K562 (cell line): Measurements from ENCODE around the gene SRD5A1. TPM values are rescaled to one million over a fixed set of nuclear protein-coding genes. Genes with fewer than 3 reads are reported as not detected.

Experiments used
- BCOR ChIP-seq: fragments of 450-650 bp; IDR thresholded peaks from 2 replicates; pipeline ENCODE4 v1.6.1; 2016
- C11orf30 ChIP-seq: fragments of 450-650 bp; IDR thresholded peaks from 2 replicates; pipeline ENCODE4 v1.6.1; 2016; ENCODE audit warnings: low read depth, mild to moderate bottlenecking
- FOXA3 ChIP-seq, 2 experiments: fragments of 450-650 bp in 1 of 2; sonication (generic) in 1 of 2; formaldehyde crosslinking; IDR thresholded peaks in 1 of 2; conservative IDR thresholded peaks in 1 of 2; 2 replicates each; pipeline versions ENCODE4 v1.4.0 to v1.8.0; 2020 to 2022; ENCODE audit warnings: mild to moderate bottlenecking in 2 of 2, missing genetic modification reagents in 1 of 2
- HDAC1 ChIP-seq, 2 experiments: fragments of 450-650 bp; IDR thresholded peaks; 2 replicates each; pipeline ENCODE4 v1.6.1; 2016 to 2017; ENCODE audit warnings: inconsistent platforms in 1 of 2, mild to moderate bottlenecking in 1 of 2, moderate library complexity in 1 of 2
- ID3 ChIP-seq, 2 experiments: fragments of 250-450 bp in 1 of 2; fragments of 450-650 bp in 1 of 2; sonication (Bioruptor Pico) in 1 of 2; IDR thresholded peaks; 2 replicates each; pipeline versions ENCODE4 v1.6.1 to v1.8.0; 2016 to 2021; ENCODE audit warnings: mild to moderate bottlenecking in 2 of 2, moderate library complexity in 2 of 2, missing compliant biosample characterization in 1 of 2, missing genetic modification characterization in 1 of 2
- MEF2A ChIP-seq: IDR thresholded peaks from 2 replicates; pipeline ENCODE4 v1.6.1; 2011; ENCODE audit warnings: low read depth, mild to moderate bottlenecking, low read length, moderate library complexity; ENCODE audit not compliant: control insufficient read depth
- NFE2 ChIP-seq: IDR thresholded peaks from 2 replicates; pipeline ENCODE4 v1.6.1; 2014; ENCODE audit warnings: antibody characterized with exemption, low read depth
- NFIX ChIP-seq: fragments of 250-450 bp; sonication (Bioruptor Pico); IDR thresholded peaks from 2 replicates; pipeline ENCODE4 v1.4.0; 2020; ENCODE audit warnings: low read depth, mild to moderate bottlenecking, moderate library complexity
- RBM25 ChIP-seq: fragments of 200-400 bp; formaldehyde crosslinking; IDR thresholded peaks from 2 replicates; pipeline ENCODE4 v1.6.1; 2018; ENCODE audit warnings: low read length, low read depth, moderate library complexity; ENCODE audit not compliant: severe bottlenecking
- ZFP36 ChIP-seq: fragments of 150-350 bp; IDR thresholded peaks from 2 replicates; pipeline ENCODE4 v1.6.1; 2018; ENCODE audit warnings: low read length, low read depth; ENCODE audit not compliant: partially characterized antibody
- ZFP91 ChIP-seq: sonication (generic); formaldehyde crosslinking; IDR thresholded peaks from 2 replicates; pipeline ENCODE4 v1.8.0; 2022; ENCODE audit warnings: mild to moderate bottlenecking, missing genetic modification reagents
- ZNF316 ChIP-seq: fragments of 450-650 bp; IDR thresholded peaks from 2 replicates; pipeline ENCODE4 v1.6.1; 2016
- ZNF717 ChIP-seq: fragments of 250-450 bp; sonication (Bioruptor Pico); IDR thresholded peaks from 2 replicates; pipeline ENCODE4 v1.5.0; 2021
- polyA plus RNA-seq, 8 experiments: library from polyadenylated mRNA; depleted of rRNA in 4 of 8; stranded (reverse) in 5 of 8; unstranded in 3 of 8; fragments of >200 nt; fragmentation: Nextera tagmentation in 2 of 8; fragmentation: Illumina TruSeq in 1 of 8; extraction: Ambion mirVana in 2 of 8; extraction: Trizol in 1 of 8; gene quantifications; 2 replicates each; pipeline versions ENCODE4 v1.2.1 to v1.2.3, GENCODE V29; 2011 to 2014; ENCODE audit warnings: inconsistent platforms in 1 of 8, missing spikeins in 1 of 8
- total RNA-seq, 7 experiments: library from RNA; depleted of rRNA in 6 of 7; stranded (reverse); fragments of >200 nt in 6 of 7; fragmentation: Illumina TruSeq in 2 of 7; extraction: Trizol in 2 of 7; gene quantifications; 2 replicates each; pipeline versions ENCODE4 v1.2.1 to v1.2.3, GENCODE V29; 2011 to 2021; ENCODE audit warnings: low replicate concordance in 1 of 7
- TF ChIP-seq, protein P1 (sequence below): fragments of 450-650 bp; IDR thresholded peaks from 2 replicates; pipeline ENCODE4 v1.6.1; 2014; ENCODE audit warnings: low read depth, mild to moderate bottlenecking, moderate library complexity, borderline replicate concordance

Gene SRD5A1
- total and polyA plus RNA-seq, 9 of the 15 experiments (the other 6 are each of a cell fraction or from before 2014, with no cell fraction given), result 1.3 to 22.6 (median 8.1) TPM

DNA sequence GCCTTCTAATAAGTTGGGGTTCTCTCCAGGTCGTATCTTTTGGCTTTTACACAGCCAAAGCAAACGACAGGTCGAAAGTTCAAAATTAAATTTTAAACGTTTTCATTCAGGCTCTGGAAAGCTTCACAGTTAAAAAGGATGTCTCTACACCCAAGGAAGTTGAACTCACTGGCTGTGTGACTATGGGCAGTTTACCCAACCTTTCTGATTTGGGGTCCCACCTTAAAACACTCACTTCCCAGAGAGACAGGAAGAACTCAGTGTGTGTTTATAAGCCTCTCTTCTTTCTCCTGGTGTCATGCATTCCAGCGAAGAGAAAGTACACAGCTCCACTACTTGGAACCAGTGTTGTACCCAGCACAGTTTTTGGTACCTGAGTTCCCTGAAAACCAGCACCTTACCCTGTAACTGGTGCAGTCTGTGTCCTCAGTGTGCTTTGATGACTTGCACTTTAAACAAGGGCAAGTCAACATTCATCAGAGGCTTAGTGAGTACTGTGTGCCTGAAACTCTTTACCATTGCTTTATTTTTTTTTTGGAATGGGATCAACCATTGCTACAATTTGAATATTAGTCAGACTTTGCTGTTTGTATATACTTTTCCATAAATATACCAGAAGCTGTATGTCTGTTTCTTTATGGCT, 1.7 kb downstream of the SRD5A1 start (continued):
- TF ChIP-seq ID3 (CRISPR knock-in tag; IDR thresholded peaks at IDR 0.05) (no peak), ID3 (tag; IDR thresholded peaks at IDR 0.05) (no peak), C11orf30 (peak; percentile 65; the same call in 1 of the 2 replicates), BCOR (peak; percentile 47; the same call in 1 of the 2 replicates), NFE2 (peak; percentile 62), HDAC1 (IDR thresholded peaks at IDR 0.05) (0 out of 4 replicates have a peak, but pooled peaks of 1 of the 2 experiments have one; percentile 14), ZFP91 (CRISPR knock-in tag) (no peak), FOXA3 (CRISPR knock-in tag; conservative IDR thresholded peaks at IDR 0.05 in 1 of 2, IDR thresholded peaks at IDR 0.05 in 1 of 2) (0 out of 4 replicates have a peak, but pooled peaks of 1 of the 2 experiments have one; percentile 21), RBM25 (peak; percentile 71), ZNF316 (peak; percentile 82), MEF2A (no peak), ZNF717 (no peak), NFIX (CRISPR knock-in tag) (no peak), ZFP36 (peak; percentile 68)
- TF ChIP-seq, protein P1, sequence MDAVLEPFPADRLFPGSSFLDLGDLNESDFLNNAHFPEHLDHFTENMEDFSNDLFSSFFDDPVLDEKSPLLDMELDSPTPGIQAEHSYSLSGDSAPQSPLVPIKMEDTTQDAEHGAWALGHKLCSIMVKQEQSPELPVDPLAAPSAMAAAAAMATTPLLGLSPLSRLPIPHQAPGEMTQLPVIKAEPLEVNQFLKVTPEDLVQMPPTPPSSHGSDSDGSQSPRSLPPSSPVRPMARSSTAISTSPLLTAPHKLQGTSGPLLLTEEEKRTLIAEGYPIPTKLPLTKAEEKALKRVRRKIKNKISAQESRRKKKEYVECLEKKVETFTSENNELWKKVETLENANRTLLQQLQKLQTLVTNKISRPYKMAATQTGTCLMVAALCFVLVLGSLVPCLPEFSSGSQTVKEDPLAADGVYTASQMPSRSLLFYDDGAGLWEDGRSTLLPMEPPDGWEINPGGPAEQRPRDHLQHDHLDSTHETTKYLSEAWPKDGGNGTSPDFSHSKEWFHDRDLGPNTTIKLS, result 0 out of 2 replicates have a peak, but pooled peaks have one; percentile 40
